ENCODE results near the gene HS2ST1. TPM values are rescaled to one million over a fixed set of nuclear protein-coding genes. Genes with fewer than 3 reads are reported as not detected.
"Not testable (repeated sequence)": the region's sequence is repeated elsewhere in the genome, so short reads cannot be mapped to it uniquely, and the experiment has no call there.

The HS2ST1 gene
- total RNA-seq, 1 donor from 2014 or later: 12.0 TPM

DNA sequence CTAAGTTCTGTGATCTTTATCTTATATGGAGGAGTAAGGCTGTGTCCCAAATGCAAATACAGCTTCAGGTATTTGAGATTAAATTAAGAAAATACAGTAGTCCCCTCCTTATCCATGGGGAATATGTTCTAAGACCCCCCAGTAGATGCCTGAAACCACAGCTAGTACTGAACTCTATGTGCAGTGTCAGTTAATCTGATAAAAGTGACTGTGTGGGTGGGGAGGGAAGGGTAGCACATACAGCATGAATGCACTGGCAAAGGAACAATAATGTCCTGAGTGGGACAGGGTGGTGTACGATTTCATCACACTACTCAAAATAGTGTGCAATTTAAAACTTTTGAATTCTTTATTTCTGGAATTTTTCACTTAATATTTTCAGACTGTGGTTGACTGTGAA lies 83.1 kb downstream of the HS2ST1 start:
- ATAC-seq (no peak), DNase-seq (no peak)
- intact Hi-C loops (cut with micrococcal nuclease): no loop called here

DNA sequence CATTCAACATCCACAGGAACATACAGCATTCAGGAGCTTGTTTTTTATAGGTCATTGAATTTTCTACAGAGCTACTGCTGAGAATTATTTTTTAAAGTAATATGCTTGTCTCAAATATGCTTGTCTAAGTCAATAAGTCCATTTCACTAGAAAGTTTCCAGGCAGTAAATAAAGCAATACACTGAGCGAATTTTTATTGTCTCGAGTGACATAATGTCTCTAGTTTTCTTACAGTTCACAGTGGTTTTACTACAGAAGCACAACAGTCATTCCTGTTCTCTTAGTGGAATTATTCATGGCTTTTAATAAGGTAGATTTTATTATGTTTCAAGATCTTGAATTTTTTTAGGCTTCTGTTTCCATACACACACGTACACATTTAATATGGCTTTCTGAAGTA lies 83.8 kb downstream of the HS2ST1 start:
- intact Hi-C loops (cut with micrococcal nuclease): no loop called here
- DNase-seq: no peak
- no peak for ATAC-seq

DNA sequence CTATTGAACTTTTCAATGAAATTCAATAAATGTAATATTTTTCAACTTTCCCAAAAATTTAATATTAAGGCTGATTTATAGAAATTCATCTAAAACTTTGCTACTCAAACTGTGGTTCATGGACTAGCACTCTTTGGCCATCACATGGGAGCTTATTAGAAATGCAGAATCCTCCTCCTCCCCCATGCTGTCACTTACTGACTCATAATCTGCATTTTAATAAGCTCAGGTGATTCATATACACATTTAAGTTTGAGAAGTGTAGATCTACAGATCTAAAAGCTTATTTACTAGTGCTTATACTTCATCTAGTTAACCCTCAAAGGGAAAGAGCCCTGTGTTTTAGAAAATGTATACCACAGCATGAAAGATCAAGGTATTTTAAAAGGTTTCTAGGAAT lies 84.3 kb downstream of the HS2ST1 start:
- ATAC-seq: no peak
- DNase-seq: no peak
- intact Hi-C loops (cut with micrococcal nuclease): no loop called here

DNA sequence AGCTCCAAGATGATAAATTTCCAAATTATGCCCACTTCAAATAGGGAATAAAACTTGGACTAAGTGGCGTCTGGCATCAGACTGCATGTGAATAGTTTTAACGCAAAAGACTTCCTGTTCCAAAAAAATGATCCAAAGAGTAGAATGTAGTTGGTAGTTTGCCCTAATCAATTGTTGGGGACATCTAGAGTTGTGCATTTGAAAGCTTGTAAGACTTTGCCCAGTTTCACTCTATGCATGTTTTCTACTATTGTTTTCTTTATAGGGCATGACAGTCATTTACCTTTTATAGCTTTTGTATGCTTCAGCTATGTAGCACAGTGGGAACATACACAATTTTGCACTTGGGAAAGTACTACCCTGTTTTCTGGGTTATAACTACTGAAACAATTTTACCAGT lies 86.0 kb downstream of the HS2ST1 start:
- ATAC-seq: no peak

DNA sequence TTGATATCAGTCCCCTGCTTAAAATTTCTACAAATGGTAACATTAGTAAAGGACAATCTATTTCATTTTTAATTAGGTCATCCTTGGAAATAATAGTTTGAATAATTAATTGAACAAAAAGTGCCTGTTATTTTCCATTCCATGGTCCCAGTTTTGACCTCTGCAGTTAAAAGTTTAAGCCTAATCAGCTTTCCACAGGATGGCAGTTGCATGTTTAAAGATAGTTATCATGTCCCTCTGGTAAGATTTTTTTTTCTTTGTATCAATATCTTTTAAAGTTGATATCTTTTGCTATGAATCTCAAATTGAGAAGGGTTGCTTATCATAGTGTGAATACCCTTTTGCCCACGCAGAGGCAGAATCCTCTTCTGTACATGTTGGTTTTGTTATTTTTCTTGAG lies 90.4 kb downstream of the HS2ST1 start:
- DNase-seq: no peak
- intact Hi-C loops (cut with micrococcal nuclease): no loop called here
- ATAC-seq: no peak

More for the DNA sequence above, 86.0 kb downstream of the HS2ST1 start:
- DNase-seq: no peak
- intact Hi-C loops (cut with micrococcal nuclease): no loop called here

DNA sequence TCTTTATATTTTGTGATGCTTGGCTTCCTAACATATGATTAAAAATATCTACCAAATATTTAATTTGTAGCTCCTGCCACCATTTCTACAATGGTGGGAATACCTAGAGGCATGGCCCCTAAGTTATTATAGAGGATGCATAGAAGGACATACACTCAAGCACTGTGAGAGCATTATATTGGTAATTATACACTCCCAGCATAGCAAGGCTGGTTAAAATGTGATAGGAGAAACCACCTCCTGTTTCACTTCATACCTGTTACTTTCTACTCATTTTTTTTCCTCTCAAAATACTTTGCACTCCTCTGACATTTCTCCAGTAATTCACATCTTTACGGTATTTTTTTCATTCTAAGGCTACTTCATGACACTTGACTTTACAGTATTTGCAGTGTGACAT lies 92.9 kb downstream of the HS2ST1 start:
- intact Hi-C loops (cut with micrococcal nuclease): no loop called here
- ATAC-seq (no peak), DNase-seq (no peak)

DNA sequence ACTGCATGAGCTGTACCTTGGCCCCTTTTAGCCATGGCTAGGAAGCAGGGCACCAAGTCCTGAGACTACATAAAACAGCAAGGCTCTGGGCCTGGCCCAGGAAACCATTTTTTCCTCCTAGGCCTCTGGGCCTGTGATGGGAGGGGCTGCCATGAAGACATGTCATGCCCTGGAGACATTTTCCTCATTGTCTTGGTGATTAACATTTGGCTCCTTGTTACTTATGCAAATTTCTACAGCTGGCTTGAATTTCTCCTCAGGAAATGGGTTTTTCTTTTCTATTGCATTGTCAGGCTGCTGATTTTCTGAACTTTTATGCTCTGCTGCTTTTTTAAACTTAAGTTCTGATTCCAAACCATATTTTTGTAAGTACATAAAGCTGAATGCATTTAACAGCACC lies 99.0 kb downstream of the HS2ST1 start:
- intact Hi-C loops (cut with micrococcal nuclease); ATAC-seq; DNase-seq: not testable (repeated sequence)

DNA sequence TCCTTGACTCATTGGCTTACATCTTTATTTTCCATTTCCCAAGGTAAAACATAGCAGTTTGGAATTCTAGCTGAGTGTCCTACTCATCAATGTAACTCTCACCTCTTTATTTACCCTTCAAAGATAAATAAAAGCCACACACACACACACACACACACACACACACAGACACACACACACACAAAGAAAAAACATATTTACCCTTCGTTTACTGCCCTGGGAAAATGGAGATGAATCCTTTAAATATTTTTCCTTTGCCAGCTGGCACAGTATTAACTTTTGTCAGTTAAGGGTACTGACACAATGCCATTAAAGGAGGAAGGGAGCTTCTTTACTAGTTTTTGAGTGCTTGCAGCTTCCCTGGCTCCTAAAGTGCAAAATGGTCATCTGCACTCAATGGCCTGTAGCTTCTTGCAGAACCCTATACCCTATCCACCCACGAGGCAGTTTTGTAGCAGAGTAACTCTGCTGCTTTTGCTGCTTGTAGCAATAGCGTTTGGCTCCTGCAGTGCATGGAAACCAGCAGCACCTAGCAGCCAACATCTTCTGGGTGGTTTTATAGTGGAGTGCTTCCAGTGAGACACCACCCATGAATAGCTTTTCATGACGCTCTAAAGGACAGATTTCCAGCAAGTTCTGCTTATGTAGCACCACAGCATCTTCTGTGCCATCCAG lies 103.7 kb downstream of the HS2ST1 start:
- intact Hi-C loops (cut with micrococcal nuclease): no loop called here
- DNase-seq (no peak), ATAC-seq (no peak)

DNA sequence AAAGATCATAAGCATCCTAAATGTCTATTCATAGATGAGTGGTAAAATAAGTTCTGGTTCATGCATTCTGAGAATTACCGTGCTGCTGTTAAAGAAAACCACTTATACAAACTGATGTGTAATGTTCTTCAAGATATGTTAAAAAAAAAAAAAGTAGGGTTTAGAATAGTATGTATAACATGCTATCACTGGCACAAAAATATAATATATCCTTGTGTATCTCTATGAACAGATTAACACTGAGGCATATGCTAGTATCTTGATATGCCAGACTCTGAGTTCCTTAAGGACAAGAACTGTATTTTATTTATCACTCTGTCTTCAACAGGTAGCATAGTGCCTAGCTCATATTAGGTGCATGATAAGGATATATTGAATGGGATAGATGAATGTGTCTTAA lies 108.9 kb downstream of the HS2ST1 start:
- DNase-seq: no peak
- no peak for ATAC-seq
- intact Hi-C loops (cut with micrococcal nuclease): no loop called here

DNA sequence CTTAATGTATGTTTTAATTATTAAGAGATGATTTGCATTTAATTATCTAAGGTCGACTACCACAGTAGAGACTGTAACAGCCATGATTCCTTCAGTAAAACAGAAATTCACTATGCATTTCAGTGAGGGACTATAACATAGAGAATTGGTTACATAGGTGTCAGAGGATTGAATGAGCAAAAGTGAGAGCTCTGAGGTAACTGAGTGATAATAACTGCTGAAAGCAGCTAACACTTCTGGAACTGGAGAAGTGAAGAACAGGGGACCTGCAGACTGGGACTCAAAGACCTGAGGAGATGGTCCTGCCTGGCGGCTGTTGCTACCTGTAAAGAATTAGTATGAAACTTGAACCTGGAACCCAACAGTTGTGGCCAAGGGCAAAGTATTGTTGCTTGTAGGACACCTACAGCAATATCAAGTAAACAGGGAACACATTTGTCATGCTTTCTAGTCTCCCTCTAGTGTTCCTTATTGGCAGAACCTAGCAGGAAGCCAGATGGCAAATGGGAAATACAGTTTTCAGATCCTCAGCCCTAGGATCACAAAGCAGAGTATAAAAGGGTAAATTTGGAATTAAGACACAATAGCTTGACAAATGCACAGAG lies 110.6 kb downstream of the HS2ST1 start:
- ATAC-seq (peak; percentile 58), DNase-seq (no peak)
- intact Hi-C loops (cut with micrococcal nuclease): loop anchor here (5.0 kb wide), 1 partner anchor 52 kb away; no protein-coding TSS in a partner anchor

DNA sequence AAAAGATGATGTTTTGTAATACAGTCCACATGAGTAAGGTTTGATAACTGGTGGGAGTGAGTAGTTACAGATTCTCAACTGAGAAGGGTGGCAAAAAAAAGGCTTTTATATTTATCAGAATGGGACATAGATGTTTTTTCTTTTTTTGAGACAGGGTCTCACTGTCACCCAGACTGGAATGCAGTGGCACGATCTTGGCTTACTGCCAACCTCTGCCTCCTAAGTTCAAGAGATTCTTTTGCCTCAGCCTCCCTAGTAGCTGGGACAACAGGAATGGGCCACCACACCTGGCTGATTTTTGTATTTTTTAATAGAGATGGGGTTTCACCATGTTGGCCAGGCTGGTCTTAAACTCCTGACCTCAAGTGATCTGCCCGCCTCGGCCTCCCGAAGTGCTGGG lies 113.1 kb downstream of the HS2ST1 start:
- intact Hi-C loops (cut with micrococcal nuclease): loop anchor here (5.0 kb wide), 1 partner anchor 50 kb away; no protein-coding TSS in a partner anchor
- DNase-seq: not testable (repeated sequence)

DNA sequence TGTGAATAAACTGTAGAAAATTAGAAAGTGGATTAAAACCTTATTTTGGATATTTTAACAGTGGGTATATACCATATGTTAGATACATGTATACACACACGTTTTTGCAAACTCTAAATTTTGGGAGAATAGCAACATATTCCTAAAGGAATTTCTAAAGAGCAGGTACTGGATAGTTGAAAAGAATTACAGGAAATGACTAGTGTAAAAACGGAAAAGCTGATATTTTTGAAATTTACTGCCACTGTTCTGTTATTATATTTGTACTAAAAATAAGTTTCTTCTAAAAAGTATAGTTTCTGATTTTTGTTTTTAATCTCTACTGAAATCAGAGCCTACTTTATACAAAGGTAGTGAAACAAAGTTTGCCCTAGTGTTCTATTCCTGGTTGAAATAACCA lies 114.1 kb downstream of the HS2ST1 start:
- intact Hi-C loops (cut with micrococcal nuclease): loop anchor here (5.0 kb wide), 1 partner anchor 49 kb away; no protein-coding TSS in a partner anchor
- ATAC-seq (no peak), DNase-seq (no peak)

More for the DNA sequence above, 113.1 kb downstream of the HS2ST1 start:
- not testable (repeated sequence) for ATAC-seq

DNA sequence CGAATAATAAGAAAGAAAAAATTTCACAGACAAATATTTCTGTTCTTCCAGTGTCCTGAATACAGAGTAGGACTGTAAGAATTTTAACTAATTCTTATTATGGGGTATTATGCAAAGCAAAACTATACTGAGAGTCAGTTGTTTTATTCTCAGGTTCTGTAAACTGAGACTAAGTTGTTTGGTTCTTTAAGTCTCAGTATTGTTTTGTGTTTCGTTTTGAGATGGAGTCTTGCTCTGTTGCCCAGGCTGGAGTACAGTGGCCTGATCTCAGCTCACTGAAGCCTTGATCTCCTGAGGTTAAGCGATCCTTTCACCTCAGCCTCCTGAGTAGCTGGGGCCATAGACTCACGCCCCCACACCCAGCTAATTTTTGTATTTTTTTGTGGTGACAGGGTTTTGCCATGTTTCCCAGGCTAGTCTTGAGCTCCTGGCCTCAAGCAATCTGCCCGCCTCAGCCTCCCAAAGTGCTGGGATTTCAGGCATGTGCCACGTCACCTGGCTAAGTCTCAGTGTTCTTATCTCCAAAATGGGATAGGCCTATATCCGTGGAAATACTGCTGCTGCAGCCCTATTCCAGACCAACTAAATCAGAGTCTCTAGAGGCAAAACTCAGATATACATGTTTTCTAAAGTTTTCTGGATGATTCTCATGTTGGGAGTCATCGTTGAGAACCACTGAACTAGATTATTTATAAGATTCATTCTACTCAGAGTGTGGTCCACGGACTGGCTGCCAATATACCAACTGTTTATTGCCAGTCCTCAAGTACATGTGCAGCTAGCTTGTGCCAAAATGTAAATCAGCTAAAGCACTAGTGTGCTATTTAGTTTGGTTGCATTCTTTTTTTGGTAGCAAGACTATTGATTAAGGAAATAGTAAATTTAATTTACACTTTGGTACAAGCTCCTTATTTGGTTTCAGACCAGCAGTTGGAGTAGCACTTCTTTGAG lies 116.6 kb downstream of the HS2ST1 start:
- DNase-seq: no peak
- no peak for ATAC-seq
- intact Hi-C loops (cut with micrococcal nuclease): no loop called here

DNA sequence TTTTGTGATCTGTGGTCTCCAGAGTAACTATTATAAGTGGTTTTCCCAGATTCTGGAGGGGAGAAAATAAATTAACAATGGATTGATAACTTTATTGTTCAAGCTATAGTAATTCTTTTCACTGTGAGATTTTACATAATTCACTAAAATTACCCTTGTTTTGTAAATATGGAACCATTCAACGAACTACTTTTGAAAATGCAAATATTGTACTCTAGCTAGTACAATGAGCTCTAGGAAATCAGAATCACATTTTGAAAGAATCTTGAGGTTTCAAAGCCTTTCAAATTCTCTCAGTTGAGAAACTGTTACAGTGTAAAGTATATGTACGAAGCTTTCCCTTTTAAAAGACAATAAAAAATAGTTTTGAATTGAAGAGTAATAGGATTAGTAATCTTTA lies 119.9 kb downstream of the HS2ST1 start:
- ATAC-seq (no peak), DNase-seq (no peak)
- intact Hi-C loops (cut with micrococcal nuclease): no loop called here

DNA sequence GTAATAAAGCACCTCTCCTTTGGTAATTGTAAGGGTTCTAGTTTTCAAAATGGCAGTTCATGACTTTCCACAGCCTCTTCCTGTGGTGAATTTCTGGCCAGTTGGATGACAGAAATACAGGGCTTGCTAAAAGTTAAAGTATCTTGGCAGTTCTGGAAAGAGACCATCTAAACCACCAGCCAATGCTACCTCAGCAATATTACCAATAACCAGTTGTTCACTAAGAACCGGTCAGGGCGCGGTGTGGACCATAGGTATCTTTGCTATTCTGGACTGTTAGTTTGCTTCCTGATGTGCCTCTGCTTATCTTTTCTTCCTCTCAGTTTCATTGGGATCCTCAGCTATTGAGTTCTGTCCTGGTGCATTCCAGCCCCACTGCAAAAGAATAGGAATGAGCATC lies 124.7 kb downstream of the HS2ST1 start:
- intact Hi-C loops (cut with micrococcal nuclease): no loop called here
- no peak for DNase-seq
- ATAC-seq: no peak

DNA sequence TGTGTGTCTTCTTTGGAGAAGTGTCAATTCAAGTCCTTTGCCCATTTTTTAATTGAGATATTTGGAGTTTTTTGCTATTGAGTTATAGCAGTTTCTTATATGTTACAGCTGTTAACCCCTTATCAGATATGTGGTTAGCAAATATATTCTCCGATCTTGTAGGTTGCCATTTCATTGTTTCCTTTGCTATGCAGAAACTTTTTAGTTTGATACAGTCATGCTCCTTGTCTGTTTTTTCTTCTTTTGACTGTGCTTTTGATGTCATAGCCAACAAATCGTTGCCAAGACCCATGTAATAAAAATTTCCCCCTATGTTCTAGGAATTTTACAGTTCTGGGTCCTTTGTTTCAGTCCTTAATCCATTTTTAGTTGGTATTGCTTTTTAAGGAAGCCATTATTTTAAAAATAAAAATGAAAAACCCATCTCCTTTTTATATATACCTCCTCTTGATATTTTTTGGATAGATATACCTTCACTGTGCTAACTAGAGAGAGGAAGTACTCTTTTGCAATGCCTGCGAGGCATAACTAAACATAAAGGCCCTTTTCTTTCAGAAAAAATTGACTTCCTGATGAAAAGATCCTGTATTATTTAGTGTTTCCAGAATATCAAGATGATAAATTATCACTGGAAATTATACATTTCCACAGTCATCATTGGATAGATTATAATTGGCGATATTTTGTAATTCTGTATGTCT lies 127.8 kb downstream of the HS2ST1 start:
- ATAC-seq (no peak), DNase-seq (no peak)
- intact Hi-C loops (cut with micrococcal nuclease): no loop called here

DNA sequence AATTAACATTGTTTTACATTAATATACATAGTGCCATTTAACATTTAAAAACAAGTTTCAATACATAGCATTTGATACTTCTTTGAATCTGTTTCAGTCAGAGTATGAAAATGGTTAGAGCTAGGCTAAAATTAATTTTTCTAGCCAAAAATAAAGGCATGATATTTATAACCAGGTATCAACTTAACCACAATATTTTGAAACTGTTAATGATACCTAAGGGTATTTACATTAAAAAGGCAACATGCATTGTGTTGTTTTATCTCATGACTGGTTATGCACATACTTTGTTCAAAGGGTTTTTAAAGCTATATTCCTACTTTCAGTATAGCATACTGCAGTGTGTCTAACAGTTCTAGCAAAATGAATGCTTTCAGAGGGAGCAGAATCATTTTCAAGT lies 130.0 kb downstream of the HS2ST1 start:
- no peak for DNase-seq
- intact Hi-C loops (cut with micrococcal nuclease): no loop called here
- no peak for ATAC-seq

DNA sequence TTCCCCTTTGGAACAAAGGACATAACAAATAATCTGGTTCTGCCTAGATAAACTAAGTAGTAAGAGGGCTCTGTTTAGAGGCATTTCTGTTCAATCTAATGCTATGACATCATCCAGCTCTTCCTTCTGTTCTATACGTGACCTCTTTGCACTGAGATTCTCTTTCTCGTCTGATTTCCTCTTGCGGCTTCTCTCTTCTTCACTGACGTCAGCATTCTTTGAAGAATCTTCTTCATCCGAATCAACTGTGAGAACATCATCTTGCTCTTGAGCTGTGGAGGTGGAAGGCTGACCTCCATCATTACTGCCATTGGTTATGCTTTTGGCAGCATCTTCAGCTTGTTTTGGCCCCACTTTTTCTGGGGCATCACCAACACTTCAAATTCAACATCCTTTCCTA lies 130.4 kb downstream of the HS2ST1 start:
- intact Hi-C loops (cut with micrococcal nuclease): no loop called here
- no peak for ATAC-seq
- no peak for DNase-seq

DNA sequence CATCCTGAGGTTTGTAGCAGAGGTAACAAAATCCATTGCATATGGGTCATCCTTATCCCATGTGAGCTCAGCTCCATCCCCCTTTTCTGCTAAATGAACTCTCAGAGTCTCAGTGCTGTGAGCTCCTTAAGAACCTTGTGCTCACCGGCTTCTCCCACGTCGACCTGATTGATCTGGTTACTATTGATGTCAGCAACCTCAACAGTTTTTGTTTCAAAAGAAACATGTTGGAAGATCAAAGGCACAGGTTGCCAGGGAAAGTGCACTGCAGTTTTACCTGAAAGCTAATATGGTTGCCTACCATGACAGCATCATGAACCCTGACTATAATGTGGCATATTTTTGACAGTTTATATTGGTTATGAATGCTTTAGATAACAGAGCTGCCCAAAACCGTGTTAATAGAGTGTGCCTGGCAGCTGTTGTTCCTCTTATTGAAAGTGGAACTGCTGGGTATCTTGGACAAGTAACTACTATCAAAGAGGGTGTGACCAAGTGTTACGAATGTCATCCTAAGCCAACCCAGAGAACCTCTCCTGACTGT lies 131.4 kb downstream of the HS2ST1 start:
- DNase-seq (no peak), ATAC-seq (no peak)
- intact Hi-C loops (cut with micrococcal nuclease): no loop called here

Data from left ventricle myocardium superior (tissue), 1 donor.